GM18519 (cell line): ENCODE results near the gene SCG3.

Experiments used
- ATAC-seq: cut with Tn5 transposase; IDR thresholded peaks from one replicate; pipeline ENCODE4 v1.9.1; 2021; ENCODE audit warnings: mild to moderate bottlenecking, moderate library complexity; ENCODE audit not compliant: unreplicated experiment, low FRiP score

Gene SCG3

GRCh38 chr15:51677452-51677851 lies 3.9 kb upstream of the SCG3 start:
- no peak for ATAC-seq

- no peak for ATAC-seq
These were observed 3.2 kb upstream of the SCG3 start for GRCh38 chr15:51678096-51678495.

- no peak for ATAC-seq
These were observed 982 bp upstream of the SCG3 start for GRCh38 chr15:51680321-51680720.

DNA sequence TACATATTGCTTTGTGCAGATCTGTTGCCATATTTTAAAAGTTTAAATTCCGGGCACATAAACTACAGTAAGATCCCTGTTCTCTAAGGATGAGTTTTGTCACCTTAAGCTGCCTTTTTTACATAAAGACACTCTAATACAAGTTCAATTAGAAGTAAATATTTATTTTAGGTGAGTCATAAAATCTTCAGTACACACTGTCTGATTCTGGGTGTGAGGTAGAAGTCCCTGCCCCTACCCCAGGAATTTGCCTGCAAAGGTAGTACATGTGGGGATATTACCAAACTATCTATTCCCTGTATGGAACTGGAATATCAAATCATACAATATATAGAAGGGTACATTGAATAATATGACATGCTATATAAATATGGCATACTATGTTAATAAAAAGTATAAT lies 6.3 kb downstream of the SCG3 start:
- no peak for ATAC-seq

DNA sequence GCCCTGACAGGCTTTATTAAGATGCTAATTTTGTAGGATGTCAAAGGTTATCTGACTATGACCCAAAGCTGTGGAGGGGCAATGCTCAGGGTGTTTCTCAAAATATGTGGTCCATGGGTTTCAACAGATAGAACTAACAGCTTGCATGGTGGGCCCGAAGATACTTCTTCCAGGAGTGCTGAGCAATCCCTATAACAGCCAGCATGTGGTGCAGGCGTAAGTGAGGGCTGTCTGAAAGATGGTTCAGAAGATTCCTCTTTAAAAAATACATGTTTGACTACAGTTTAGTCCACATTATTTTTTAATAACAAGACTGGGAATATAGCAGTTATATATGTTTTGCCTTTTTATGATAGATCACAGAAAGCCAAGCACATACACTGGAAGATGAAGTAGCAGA lies 7.6 kb downstream of the SCG3 start:
- ATAC-seq = no peak

DNA sequence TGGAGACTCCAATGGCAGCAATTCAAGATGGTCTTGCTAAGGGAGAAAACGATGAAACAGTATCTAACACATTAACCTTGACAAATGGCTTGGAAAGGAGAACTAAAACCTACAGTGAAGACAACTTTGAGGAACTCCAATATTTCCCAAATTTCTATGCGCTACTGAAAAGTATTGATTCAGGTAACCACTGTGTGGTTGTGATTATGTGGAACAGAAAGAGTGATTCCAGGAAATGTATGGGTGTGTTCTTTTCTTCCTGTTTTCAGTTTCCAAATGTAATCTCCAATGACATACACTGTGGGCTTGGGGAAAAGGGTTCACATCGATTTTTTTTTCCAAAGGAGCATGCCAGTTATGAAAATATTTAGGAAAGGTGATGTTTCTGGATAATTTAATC lies 10.9 kb downstream of the SCG3 start:
- ATAC-seq = no peak

- no peak for ATAC-seq
These were observed 15.3 kb downstream of the SCG3 start for GRCh38 chr15:51696566-51696965.

DNA sequence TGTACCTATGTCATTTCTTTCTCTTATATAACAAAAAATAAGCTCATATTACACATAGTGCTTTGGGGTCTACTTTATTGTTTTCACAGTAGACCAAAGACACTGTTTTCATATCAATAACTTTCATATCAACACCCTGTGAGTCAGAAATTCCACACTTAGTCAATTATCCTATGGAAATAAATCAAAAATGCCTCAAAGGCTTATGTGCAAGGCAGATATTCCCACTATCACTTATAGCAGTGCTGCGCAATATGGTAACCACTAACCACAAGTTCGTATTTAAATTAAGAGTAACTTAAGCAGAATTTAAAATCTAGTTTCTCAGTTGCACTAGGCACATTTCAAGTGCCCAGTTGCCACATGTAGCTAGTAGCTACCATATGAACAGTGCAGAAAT lies 15.9 kb downstream of the SCG3 start:
- ATAC-seq = no peak

- ATAC-seq = no peak
These were observed 18.1 kb downstream of the SCG3 start for GRCh38 chr15:51699373-51699772.

- no peak for ATAC-seq
These were observed 21.4 kb downstream of the SCG3 start for GRCh38 chr15:51702710-51703109.

DNA sequence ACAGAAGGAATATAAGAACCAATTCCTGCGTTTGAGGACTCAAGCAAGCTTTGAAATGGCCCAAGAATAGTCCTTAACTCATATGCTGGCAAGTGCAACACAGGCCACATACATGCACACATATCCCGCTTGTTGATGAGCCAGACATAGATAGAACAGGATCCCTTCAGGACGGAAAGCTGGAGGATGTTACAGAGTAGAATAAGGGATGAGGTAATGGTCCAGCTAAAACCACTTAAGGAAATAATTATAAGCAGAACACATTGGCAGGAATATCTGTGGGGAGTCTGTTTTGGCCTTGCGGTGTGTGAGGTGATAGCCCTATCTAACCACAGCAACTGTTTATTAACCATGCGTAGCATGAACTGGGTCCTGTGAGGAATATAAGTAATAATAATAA lies 25.0 kb downstream of the SCG3 start:
- no peak for ATAC-seq

GRCh38 chr15:51706926-51707608 lies 25.8 kb downstream of the SCG3 start:
- no peak for ATAC-seq

GRCh38 chr15:51708013-51708412 lies 26.7 kb downstream of the SCG3 start:
- no peak for ATAC-seq

DNA sequence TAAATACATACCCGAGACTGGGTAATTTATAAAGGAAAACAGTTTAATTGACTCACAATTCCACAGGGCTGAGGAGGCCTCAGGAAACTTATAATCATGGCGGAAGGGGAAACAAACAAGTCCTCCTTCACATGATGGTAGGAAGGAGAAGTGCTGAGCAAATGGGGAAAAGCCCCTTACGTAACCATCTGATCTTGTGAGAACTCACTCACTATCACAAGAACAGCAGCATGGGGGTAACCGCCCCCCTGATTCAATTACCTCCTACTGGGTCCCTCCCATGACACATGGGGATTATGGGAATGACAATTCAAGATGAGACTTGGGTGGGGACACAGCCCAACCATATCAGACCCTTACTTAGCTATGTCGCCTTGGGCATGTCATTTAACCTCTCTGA lies 27.7 kb downstream of the SCG3 start:
- no peak for ATAC-seq

DNA sequence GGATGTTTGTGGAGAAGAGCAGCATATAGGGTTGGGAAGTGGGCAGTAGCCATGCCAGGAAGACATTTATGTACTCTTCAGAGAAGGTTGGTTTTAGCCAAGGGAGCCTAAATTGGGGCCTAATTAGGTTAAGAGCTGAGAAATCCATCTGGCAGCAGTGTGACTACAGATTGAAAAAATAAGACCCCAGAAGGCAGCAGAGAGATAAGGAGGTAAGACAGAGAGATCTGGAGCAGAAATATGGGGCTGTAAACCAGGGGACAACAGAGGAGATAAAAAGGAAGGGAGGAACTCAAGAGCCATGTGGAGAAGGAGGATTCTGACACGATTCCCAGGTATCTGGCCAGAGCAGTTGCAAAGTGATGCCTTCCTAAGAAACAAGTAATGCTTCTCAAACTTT lies 32.9 kb downstream of the SCG3 start:
- no peak for ATAC-seq

DNA sequence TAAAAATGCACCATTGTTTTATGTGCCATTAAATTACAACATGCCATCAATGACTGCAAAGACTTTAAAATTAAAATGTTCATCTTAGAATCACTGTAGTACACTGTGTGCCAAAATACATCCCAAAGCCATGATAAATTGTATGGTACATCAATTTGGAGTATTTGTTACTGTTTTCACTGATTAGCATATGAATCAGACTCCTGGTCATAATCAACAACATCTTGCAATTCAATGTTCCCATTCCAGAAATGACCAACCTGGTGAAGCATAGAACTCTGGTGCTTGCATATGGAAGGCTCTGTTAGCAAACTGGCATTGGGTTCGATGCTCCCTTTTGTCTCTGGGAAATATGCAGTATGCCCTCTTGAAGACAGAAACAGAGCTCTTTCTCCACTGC lies 33.6 kb downstream of the SCG3 start:
- ATAC-seq = no peak

DNA sequence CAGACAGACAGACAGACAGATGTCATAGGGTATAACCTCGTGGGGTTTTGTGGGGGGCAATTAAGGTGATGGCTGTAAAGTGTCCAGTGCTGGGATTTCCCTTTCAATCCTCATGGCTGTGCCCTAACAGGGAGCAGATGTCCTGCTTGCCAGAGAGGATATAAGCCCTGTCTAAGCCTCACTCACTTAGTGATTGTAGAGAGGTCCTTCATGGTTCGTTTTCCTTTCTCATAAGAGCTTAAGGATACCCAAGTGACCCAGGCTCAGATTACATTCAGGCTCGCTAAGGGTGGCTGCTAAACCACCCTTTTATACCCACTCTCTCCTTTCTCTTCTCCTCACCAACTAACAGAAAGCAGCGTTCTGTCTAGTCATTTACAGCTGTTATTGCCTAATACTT lies 36.9 kb downstream of the SCG3 start:
- no peak for ATAC-seq

GRCh38 chr15:51718746-51719145 lies 37.4 kb downstream of the SCG3 start:
- ATAC-seq = no peak

DNA sequence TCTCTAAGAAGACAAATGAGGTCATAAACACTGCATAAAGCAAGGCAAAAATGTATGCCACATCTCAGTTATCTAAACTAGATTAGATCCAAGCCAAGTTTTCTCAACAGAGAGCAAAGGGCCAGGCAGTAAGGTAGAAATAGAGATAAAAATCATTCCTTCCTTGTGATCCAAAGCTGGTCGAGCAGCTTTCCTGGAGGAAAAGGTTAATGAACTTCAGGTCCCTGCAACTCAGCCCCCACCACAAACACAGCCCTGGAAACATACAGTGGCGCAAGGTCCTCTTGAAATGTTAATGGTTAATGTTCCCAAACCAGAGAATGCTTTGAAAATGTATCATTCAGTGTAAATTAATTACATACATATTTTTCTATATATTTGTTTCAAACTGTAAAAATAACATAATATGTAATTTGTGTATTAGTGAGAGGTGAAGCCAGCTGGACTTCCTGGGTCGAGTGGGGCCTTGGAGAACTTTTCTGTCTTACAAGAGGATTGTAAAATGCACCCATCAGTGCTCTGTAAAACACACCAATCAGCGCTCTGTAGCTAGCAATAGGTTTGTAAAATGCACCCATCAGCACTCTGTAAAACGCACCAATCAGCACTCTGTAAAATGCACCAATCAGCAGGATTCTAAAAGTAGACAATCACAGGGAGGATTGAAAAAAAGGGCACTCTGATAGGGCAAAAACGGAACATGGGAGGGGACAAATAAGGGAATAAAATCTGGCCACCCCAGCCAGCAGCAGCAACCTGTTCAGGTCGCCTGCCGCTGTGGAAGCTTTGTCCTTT lies 39.1 kb downstream of the SCG3 start:
- ATAC-seq = no peak

- ATAC-seq = no peak
These were observed 40.1 kb downstream of the SCG3 start for GRCh38 chr15:51721199-51721960.

DNA sequence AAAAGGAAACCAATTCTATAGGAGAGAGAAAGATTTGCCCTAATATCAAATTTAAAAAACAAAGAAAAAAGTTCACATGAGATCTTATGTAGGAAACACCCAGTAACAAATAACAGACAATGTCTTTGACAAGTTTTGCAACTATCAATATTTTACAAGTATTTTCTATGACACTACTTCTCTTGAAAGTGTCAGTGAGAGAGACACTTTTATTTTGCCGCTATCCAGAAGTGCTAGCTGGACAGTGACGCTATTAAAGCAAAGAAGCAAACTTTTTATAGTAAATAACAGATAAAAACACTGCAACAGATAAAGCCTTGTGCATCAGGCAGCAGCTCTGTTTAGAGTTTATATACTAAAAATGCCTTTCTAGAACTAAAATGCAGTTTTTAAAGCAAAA lies 42.9 kb downstream of the SCG3 start:
- ATAC-seq = no peak

GRCh38 chr15:51724673-51725072 lies 43.4 kb downstream of the SCG3 start:
- no peak for ATAC-seq
